GM13977 (cell line): ENCODE results near the gene C12orf43.
A peak's percentile ranks its signal among the peaks of the same experiment; 100 is the strongest.

Experiments
- DNase-seq: peaks from one replicate; pipeline ENCODE4 v3.0.0; 2012; ENCODE audit warnings: low spot score
- CTCF ChIP-seq: IDR thresholded peaks from 2 replicates; pipeline ENCODE4 v1.5.1; 2012; ENCODE audit warnings: mild to moderate bottlenecking, control low read depth; ENCODE audit not compliant: insufficient read depth; ENCODE audit errors: extremely low read depth, missing control alignments
- in situ Hi-C: fragments of 300-500 bp; cut with MboI; formaldehyde crosslinking; loops from one replicate; pipeline ENCODE4 v1.12.0; 2022; ENCODE audit warnings: low sequenced_read_pairs, low pct_unique_long_range_greater_than_20kb, mixed read lengths, inconsistent platforms; ENCODE audit not compliant: unreplicated experiment

C12orf43 gene

DNA sequence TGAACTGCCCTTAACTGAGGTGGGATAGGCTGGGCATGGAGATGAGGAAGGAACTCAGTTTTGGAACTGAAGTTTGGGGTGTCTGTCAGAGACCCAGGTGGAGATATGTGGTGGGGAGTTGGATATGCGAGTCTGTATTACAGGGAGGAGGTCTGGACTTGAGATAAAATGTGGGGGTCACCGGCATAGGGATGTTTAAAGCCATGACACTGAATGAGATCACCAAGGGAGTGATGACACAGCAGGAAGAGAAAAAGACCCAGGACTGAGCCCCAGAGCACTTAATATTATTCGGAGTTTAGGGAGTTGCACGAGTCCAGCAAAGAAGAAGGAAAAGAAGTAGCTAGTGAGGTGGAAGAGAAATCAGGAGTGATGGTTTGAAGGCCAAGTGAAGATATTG, 26.8 kb upstream of the C12orf43 start:
- no peak for TF ChIP-seq CTCF
- in situ Hi-C loops: no loop called here
- no peak for DNase-seq

GRCh38 chr12:121038861-121039668, 22.8 kb upstream of the C12orf43 start, which contains the start of gene OASL:
Gene OASL (minus strand): TSS chr12:121039246. CDS start chr12:121038971, 275 bp downstream.
- DNase-seq: peak; percentile 56
- in situ Hi-C loops: no loop called here
- TF ChIP-seq CTCF: no peak

- TF ChIP-seq CTCF: no peak
- DNase-seq: no peak
- in situ Hi-C loops: no loop called here
These were observed 20.6 kb upstream of the C12orf43 start for GRCh38 chr12:121036810-121037326.

DNA sequence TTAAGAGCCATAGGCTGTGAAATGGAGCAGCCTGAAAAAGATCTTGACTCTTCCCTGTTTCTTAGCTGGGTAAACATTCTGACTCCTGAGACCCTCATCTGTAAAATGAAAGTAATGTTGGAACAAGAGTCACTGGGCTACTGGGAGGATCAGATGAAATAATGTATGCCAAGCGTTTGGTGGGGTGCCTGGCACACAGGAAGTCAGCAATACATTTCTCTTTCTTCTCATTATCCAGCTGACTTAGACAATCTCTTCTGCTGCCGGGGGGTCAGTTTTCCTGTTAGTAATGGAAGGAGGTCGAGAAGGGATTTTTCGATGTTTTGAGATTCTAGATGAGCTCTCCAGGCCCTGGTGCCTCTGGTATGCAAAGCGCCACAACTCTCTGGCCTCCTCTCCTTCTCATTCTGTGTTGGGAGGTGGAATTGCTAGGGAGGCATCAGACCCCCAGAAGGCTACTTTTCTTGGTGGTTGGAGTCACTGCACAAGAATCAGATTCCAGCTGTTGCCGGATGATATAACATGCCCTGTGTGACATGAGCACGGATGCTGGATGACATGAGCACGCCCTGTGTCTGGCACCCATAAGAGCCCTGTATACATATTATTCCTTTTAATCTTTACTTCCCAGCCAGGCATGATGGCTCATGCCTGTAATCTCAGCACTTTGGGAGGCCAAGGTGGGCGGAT, 18.5 kb upstream of the C12orf43 start:
- DNase-seq: no peak
- in situ Hi-C loops: no loop called here
- TF ChIP-seq CTCF: no peak

GRCh38 chr12:121033625-121034349, 17.5 kb upstream of the C12orf43 start:
- TF ChIP-seq CTCF: no peak
- no peak for DNase-seq
- in situ Hi-C loops: no loop called here

GRCh38 chr12:121030576-121031212, 14.4 kb upstream of the C12orf43 start:
- no peak for DNase-seq
- in situ Hi-C loops: no loop called here

More at GRCh38 chr12:121030576-121031212, 14.4 kb upstream of the C12orf43 start:
- TF ChIP-seq CTCF: no peak
